NK-92 treated with Interleukin-12 subunit alpha and Interleukin-12 subunit beta, amount 100 ng/mL, for 24 hours (cell line): ENCODE measurements around the gene LIG1.
"Not testable (repeated sequence)": the region's sequence is repeated elsewhere in the genome, so short reads cannot be mapped to it uniquely, and the experiment has no call there.

ENCODE experiments used
- DNase-seq: peaks from one replicate; lab custom pipeline; 2025; lab: John Stamatoyannopoulos, UW

Gene LIG1

DNA sequence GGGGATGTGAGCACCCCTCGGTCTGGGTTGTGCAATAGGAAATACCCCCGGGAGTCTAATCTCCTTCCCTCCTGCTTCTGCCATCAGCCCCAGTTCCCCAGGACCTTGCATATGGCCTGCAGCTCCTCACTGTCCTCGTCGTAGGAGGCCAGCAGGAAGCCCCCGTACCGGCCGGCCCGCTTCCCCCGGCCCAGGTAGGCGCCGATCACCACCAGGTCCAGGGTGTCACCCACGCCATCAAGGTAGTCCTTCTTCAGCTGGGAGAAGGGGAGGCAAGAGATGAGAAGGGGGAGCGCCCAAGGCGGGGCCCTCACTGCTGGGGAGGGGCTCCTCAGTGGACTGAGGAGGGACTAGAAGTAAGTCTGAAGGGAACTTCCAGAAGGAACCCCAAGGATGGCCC is 49.1 kb downstream of the LIG1 start:
- DNase-seq = no peak

DNA sequence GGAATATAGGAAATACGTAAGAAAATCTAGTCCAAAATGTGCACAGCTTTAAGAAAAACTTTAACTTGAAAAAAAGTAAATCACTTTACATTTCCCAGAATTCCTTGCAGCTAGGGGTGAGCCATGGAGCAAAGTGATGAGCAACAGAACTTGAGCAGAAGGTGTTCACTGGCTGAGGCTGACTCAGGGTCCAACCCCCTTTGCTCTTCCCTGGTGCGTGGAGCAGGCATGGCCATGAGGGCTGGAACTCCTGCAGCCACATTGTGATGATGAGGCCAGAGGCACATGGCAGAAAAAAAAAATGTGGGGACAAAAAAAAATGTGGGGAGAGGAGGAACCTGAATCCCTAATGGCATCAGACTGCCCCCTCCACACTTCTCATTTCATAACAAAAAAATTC is 49.6 kb downstream of the LIG1 start:
- no peak for DNase-seq

DNA sequence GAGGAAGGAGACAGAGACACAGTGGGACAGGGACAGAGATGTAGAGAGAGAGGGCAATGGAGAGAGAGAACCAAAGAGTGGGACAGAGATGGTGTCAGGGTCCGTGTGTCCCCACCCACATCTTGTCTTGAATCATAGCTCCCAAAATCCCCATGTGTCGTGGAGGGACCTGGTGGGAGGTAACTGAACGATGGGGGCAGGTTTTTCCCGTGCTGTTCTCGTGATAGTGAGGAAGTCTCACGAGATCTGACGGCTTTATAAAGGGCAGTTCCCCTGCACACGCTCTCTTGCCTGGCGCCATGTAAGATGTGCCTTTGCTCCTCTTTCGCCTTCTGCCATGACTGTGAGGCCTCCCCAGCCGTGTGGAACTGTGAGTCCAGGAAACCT is 52.0 kb downstream of the LIG1 start:
- DNase-seq = no peak

DNA sequence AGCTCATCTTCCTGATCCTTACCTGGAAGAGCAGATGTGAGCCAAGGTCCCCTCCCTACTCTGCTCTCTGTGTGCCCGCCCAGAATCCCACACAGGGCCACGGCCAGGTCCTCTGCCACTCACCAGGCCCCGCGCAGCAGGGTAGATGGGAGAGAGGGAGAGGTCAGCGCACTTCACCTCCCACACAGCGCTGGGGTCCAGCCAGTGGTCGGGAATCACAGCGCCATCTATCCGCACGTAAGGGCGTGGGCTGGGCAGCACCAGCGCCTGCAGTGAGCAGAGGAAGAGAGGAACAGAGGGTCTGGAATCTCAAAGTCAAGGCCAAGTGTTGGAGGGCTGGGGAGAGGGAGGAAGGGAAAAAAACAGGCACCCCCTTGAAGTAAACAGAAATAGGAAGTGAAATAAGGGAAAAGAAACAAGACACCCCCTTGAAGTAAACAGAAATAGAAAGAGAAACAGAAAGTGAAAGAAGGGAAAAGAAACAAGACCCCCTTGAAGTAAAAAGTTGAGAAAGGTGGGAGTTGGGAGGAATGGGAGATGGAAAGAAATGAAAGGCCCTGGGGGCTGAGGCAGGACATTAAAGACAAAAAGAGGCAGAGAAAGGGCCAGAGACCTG is 52.5 kb downstream of the LIG1 start:
- no peak for DNase-seq

DNA sequence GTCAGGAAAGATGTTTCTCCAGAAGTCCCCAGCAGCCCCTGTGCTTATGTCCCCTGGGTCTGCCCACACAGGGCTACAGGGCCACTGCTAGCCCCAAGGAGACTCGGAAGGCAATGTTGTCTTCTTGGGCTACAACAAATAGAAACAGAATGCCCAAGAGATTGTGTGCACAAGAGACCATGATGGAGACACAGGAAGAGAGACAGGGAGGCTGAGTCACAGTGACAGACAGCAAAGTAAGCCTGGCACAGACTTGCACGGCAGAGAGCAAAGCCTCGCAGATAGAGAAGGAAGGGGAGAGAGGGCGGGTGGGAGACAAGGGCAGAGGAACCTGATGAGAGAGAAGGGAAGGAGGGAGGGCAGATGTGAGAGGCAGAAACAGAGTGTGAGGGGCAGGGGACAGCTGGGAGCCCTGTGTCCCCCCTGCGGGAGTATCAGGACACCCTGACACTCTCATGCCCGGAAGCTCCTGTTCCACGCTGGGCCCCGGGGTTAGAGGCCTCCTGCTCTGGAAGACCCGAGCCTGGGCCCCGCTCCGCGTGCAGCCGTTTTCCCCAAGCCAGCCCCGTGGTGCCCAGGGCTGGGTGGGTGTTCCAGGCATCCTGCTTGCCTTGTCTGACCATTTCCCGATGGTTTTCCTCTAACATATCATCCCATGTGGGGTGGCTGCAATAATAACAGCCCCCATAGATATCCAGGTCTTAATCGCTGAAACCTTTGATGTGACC is 56.8 kb downstream of the LIG1 start:
- no peak for DNase-seq

DNA sequence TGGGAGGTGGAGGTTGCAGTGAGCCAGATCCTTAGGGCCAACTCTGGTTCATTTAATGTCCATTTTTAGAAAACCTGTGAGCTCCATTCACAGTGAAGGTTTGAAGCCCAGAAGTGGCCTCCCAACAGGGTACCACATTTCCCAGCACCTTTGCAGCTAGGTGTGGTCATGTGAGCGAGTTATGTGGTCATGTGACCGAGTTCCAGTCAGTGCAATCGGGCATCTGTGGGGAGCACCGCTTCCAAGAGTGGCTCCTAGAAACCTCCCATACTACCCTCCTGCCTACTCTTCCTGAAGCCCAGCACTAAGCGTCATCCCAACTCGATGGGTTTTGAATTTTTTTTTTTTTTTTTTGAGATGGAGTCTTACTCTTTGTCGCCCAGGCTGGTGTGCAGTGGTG is 58.9 kb downstream of the LIG1 start:
- DNase-seq = no peak

DNA sequence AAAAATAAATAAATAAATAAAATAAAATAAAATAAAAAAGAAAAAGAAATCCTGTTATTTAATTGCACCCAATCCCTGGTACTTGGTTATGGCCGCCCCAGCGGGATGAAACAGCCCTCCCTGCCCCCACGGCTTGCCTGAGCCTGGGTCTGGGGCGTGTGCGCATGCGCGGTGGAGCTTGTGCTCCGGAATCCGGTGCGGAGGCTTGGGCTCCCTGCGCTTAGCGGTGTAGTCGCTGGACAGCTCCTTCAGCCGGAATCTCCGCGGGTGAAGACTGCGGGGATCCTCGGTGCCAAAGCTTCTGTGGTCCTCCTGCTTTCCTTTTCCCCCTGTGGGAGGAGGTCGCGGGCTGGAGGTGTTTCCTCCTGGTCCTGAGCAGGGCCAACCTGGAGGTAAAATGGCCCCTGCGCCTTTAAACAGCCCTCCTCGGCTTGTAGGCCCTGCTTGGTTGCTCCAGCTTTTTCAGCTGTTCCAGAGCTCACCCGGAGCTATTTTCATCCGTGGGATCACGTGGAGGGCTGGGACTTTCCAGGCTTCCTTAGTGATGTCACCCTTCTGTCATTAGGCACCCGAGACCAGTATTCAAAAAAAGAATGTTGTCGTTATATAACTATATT is 59.7 kb downstream of the LIG1 start, which contains the start of gene PLA2G4C:
Gene PLA2G4C (minus strand): TSS at position 468 of the 617 bp plus-strand sequence. CDS start 4,288 bp downstream, outside the sequence.
- DNase-seq = no peak

DNA sequence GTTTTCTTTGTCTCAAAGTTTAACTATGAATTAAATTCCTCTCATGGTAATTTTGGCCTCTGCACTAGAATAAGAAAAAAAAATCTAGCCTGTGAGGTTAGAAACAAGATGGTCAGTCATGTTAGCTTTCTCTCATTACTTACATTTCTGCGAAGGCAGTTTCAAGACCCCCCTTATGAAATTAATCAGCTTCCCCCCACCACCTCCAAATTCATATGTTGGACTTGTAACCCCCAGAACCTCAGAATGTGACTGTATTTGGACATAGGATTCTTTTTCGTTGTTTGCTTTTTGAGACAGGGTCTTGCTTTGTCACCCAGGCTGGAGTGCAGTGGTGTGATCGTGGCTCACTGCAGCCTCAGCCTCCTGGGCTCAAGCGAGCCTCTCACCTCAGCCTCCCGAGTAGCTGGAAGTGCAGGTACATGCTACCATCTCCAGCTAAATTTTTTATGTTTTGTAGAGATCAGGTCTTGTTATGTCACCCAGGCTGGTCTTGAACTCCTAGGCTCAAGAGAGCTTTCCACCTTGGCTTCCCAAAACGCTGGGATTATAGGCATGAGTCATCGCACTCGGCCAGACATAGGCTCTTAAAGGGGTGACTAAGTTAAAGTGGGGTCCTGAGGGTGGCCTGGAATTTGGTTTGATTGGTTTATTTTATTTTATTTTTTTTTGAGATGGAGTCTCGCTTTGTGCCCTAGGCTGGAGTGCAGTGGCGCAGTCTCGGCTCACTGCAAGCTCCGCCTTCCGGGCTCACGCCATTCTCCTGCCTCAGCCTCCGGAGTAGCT is 61.0 kb downstream of the LIG1 start:
- no peak for DNase-seq

DNA sequence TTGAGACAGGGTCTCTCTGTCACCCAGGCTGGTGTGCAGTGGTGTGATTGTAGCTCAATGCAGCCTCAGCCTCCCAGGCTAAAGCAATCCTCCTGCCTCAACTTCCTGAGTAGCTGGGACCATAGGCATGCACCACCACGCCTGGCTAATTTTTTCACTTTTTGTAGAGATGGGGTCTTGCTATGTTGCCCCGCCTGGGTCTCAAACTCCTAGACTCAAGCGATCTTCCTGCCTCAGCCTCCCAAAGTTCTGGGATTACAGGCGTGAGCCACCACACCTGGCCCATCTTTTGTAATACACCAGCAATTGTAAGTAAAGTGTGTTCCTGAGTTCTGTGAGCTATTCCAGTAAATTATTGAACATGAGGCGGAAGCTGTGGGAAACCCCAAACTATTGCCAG is 66.2 kb downstream of the LIG1 start:
- no peak for DNase-seq

DNA sequence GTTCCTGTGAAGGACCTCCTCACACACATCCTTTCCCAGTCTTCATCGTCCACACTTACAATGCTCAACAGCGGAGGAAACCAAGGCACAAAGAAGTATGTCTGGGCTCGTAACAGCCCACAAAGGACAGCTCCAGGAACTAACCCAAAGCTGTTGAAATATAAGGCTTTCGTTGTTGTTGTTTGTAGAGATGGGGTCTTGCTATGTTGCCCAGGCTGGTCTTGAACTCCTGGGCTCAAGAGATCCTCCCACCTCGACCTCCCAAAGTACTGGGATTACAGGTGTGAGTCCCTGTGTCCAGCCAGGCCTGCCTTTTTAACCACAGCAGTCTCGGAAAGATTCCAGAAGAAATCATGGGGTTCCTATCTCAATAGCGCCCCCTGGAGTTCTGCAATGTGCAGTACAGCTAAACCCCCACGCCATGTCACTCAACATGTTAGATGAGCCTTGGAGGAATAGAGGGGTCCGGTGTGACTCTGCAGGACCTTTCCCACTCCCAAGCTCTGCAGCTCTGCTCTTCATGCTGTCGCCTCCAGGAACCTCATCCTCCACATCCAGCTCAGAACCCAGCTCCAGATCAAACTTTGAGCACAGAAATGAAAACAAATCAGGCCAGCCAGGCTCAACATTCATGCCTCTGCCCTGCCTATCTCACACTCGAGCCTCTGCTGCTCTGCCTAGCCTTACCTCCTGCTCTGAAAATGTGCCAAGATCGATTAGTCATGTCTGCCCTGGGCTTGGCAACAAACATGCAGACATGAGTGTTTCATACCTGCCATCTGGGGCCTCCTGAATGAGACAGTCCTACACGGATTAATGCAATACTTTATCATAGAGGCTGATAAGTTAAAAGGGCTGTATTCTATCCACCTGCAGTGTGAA is 67.0 kb downstream of the LIG1 start:
- DNase-seq = no peak

DNA sequence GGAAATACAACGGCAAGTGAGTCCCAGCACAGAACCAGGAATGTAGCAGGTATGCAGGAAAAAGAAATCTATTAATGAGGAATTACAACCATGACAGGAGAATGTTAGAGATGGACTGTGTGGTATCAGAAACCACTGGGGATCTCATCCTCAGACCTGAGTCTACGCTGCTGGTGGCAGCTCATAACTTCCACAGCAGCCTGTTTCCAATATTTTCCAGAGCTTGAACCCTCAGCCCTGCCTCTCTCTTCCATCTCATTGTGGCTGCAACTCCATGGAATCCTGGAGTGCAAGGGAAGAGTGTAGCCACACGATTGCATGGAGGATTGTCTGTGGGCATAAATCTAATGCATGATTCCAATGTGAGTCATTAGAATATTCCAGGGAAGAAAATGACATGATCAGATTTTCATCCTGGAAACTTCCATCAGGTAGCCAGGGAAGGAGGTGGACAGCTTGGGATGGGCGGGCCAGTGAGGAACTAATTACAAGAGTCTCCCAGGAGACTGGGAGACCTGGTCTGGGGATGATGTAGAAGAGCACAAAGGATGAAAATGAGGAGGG is 74.5 kb downstream of the LIG1 start:
- DNase-seq = no peak

DNA sequence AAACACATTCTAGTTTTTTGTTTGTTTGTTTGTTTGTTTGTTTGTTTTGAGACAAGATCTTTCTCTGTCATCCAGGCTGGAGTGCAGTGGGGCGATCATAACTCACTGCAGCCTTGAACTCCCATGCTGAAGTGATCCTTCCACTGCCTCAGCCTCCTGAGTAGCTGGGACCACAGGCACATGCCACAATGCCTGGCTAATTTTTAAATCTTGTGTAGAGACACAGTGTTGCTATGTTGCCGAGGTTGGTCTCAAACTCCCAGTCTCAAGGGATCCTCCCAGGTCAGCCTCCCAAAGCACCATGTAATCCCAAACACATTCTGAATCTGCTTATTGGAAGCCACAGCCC is 75.3 kb downstream of the LIG1 start:
- no peak for DNase-seq

DNA sequence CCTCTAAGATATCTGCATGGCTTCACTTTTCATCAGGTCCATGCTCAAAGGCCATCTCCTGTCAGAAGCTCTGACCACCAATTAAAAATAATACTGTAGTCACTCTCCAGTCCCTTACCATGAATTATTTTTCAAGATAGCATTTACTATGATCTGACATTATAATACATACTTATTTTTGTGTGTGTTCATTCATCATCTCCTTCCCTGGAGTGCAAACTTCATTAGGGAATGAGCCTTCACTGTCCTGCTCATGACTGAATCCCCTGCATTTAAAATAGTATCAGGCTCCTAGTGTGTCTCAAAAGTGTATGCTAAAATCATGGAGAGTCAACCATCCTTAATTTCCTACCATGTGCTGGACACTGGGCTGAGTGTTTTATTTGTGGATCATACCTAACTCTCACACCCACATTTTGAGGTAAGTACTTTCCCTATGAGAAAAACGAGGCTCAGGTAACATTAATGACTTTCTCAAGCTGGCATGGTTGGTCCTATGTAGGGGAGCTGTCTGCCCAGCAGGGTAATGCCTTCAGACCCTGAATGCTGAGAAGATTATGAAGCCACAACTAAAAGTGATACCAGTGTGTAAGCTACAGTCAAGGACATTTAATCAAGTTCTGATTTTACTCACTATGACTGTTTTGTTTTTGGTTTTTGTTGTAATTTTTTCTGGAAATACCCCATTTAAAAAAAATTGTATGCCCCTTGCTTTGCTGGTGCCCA is 75.9 kb downstream of the LIG1 start:
- DNase-seq = no peak

DNA sequence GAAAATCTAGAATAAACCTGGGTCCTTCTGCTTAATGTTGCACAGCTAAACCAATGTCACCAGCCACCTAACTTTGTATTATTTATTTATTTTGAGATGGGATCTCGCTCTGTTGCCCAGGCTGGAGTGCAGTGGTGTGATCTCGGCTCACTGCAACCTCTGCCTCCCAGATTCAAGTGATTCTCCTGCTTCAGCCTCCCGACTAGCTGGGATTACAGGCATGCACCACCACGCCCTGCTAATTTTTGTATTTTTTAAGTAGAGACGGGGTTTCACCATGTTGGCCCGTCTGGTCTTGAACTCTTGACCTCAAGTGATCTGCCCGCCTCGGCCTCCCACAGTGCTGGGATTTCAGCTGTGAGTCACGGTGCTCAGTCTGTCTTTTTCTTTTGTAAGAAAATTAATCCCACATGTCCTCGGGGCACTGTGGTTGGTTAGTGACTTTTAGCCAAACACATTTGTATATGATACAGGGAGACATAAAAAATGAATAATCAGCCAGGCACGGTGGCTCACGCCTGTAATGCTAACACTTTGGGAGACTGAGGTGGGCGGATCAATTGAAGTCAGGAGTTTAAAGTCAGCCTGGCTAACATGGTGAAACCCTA is 78.9 kb downstream of the LIG1 start:
- not testable (repeated sequence) for DNase-seq

DNA sequence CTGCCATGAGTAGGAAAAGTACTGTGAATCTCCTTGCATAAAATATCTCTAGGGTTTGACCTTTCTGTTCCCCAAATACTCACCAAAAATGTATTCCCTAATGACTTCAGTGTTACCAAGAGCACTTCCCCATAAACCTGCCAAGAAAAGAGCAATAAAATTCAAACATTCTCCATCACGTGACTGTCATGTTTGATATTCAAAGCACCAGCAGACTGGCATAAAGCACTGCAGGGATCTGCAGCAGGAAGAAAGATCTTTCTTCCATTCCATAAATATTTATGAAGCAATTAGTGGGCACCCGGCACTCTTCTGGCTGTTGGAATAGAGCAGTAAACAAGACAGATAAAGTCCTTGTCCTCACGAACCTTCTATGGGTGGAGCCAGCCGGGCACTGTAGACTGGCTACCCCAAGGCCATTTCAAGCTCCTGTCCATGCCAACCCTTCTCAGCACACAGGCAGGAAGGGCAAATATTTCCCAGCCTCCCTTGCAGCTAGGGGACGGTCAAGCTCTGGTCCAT is 79.8 kb downstream of the LIG1 start:
- DNase-seq = no peak

DNA sequence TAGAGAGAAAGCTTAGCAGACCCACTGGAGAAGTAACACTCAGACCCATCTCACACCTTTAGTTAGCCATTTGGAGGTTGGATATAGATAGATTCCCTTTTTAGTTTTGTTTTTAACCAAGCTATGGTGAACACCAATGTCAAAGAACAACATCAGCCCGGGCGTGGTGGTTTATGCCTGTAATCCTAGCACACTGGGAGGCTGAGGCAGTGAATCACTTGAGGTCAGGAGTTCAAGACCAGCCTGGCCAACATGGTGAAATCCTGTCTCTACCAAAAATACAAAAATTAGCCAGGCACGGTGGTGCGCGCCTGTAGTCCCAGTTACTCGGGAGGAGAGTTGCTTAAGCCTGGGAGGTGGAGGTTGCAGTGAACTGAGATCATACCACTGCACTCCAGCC is 81.2 kb downstream of the LIG1 start:
- not testable (repeated sequence) for DNase-seq

DNA sequence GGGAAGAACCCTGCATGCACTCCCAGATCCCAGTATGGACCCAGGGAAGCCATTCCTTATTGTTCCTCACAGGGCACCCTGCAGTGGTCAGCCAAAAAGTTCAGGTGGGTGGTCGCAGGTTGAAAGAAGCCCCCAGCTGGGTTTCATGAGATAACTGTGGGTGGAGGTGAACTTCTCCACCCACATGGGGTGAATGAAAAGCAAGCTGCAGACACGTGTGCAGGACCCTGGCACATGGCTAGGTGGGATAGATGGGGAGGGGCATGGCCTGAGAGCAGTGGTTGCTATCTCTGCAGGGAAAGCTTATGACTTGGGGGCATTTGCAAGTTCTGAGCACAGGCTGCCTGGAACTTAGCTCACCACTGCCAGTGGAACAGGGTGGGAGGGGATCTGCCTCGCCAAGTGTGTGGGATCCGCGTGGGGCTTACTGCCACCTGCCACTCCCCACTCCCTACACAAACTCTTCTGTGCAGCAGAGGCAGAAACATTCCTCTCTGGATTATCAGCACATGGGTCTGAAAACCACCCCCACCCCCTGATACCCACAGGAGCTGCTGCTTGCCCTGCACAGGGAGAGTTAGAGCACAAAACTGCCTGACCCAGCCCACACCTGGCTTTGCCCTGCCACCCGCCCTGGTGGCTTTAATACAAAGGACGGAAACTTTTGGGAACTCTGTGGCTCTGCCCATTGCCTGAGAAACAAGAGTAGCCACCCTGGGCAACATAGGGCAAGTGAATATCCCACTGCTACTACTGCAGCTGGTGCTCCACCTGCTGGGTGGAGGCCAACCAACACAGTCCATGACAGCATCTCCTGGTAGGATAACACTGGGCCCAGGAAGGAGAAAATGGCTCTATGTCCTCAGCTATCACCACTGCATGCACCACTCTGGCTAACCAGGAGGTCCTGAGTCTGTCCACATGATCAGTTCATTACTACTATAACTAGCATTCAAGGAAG is 84.0 kb downstream of the LIG1 start:
- no peak for DNase-seq

DNA sequence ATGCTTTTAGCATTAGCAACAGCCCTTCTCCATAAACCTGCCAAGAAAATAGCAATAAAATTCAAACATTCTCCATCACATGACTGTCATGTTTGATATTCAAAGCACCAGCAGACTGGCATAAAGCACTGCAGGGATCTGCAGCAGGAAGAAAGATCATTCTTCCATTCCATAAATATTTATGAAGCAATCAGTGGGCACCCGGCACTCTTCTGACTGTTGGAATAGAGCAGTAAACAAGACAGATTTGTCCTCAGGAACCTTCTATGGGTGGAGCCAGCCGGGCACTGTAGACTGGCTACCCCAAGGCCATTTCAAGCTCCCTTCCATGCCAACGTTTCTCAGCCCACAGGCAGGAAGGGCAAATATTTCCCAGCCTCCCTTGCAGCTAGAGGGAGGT is 85.1 kb downstream of the LIG1 start:
- no peak for DNase-seq

DNA sequence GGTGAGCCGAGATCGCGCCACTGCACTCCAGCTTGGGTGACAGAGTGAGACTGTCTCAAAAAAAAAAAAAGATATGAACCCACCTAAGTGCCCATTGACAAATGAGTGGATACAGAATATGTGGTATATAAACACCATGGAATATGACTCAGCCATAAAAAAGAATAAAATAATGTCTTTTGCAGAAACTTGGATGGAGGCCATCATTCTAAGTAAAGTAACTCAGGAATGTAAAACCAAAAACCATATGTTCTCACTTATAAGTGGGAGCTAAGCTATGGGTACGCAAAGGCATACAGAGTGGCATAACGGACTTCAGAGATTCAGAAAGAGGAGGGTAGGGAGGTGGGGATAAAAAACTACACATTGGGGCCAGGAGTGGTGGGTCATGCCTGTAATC is 89.0 kb downstream of the LIG1 start:
- DNase-seq = no peak
